ENCODE data around the gene SOX11.

Gene SOX11

DNA sequence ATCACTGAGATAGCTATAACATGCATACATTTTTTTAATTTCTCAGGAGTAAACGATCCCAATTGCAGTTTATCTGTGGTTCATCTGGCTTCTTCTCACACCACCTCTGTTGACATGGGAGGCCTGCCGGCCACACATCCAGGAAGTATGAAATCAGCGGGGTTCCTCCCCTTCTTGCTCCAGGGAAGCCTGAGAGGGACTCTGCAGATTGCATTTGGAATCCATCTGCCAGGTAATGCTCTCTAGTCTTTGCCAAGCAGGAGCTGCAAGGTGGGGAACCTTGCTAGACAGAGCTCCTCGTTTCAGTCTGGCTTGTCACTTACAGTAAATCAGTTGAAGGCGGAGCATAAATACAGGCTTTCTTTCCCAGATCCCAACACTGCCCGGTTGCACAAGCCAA lies 49.9 kb downstream of the SOX11 start:
- TF ChIP-seq, protein P1, sequence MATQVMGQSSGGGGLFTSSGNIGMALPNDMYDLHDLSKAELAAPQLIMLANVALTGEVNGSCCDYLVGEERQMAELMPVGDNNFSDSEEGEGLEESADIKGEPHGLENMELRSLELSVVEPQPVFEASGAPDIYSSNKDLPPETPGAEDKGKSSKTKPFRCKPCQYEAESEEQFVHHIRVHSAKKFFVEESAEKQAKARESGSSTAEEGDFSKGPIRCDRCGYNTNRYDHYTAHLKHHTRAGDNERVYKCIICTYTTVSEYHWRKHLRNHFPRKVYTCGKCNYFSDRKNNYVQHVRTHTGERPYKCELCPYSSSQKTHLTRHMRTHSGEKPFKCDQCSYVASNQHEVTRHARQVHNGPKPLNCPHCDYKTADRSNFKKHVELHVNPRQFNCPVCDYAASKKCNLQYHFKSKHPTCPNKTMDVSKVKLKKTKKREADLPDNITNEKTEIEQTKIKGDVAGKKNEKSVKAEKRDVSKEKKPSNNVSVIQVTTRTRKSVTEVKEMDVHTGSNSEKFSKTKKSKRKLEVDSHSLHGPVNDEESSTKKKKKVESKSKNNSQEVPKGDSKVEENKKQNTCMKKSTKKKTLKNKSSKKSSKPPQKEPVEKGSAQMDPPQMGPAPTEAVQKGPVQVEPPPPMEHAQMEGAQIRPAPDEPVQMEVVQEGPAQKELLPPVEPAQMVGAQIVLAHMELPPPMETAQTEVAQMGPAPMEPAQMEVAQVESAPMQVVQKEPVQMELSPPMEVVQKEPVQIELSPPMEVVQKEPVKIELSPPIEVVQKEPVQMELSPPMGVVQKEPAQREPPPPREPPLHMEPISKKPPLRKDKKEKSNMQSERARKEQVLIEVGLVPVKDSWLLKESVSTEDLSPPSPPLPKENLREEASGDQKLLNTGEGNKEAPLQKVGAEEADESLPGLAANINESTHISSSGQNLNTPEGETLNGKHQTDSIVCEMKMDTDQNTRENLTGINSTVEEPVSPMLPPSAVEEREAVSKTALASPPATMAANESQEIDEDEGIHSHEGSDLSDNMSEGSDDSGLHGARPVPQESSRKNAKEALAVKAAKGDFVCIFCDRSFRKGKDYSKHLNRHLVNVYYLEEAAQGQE (IDR thresholded peaks at IDR 0.05; ENCODE audit: insufficient read depth in 1 of 2, low read depth in 2 of 2, low read length in 2 of 2): no peak
- TF ChIP-seq SIN3A (IDR thresholded peaks at IDR 0.05; ENCODE audit: borderline replicate concordance, insufficient read depth, low read length) (no peak), TAF1 (IDR thresholded peaks at IDR 0.05; ENCODE audit: borderline replicate concordance, insufficient read depth, low read length) (no peak), POLR2AphosphoS5 (IDR thresholded peaks at IDR 0.05; ENCODE audit: low read depth, low read length) (no peak), FOXP2 (optimal IDR thresholded peaks at IDR 0.05; ENCODE audit: borderline replicate concordance, extremely low read depth, extremely low read length, insufficient read depth) (no peak)

DNA sequence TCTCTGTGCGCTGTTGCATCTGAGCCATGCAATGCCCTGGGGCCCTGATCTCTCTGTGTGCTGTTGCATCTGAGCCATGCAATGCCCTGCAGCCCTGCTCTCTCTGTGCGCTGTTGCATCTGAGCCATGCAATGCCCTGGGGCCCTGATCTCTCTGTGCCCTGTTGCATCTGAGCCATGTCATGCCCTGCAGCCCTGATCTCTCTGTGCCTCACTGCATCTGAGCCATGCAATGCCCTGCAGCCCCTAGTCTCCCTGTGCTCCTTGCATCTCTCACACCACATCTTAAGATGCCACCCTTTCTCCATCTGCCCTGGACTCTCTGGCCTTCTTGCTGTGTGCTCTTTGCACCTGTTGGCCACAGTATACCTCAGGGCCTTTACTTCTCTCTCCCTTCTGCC lies 56.2 kb downstream of the SOX11 start:
- TF ChIP-seq SIN3A (IDR thresholded peaks at IDR 0.05; ENCODE audit: borderline replicate concordance, insufficient read depth, low read length) (no peak), POLR2AphosphoS5 (IDR thresholded peaks at IDR 0.05; ENCODE audit: low read depth, low read length) (no peak)
- TF ChIP-seq, protein P1 (IDR thresholded peaks at IDR 0.05; ENCODE audit: insufficient read depth in 1 of 2, low read depth in 2 of 2, low read length in 2 of 2): no peak

DNA sequence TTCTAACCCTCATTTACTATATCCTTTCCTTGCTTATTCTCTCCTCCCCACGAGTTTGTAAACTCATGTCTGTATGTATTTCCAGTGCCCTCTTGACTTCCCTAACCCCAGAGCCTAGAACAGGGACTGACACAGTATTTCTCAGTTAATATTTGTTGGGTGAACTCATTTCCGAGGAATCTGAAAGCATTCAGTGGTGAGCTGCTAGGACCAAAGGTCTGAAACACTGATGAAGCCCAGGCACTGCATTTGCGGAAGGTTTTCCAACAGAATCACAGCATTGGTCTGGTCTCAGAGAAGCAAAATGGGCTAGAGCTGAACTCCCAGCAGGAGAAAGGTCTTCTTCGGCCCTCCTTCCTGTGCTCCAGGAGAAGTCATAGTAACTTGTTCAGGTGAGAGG lies 56.8 kb downstream of the SOX11 start:
- TF ChIP-seq SIN3A (IDR thresholded peaks at IDR 0.05; ENCODE audit: borderline replicate concordance, insufficient read depth, low read length) (no peak), POLR2AphosphoS5 (IDR thresholded peaks at IDR 0.05; ENCODE audit: low read depth, low read length) (no peak), FOXP2 (optimal IDR thresholded peaks at IDR 0.05; ENCODE audit: borderline replicate concordance, extremely low read depth, extremely low read length, insufficient read depth) (no peak), TAF1 (IDR thresholded peaks at IDR 0.05; ENCODE audit: borderline replicate concordance, insufficient read depth, low read length) (no peak)
- TF ChIP-seq, protein P1 (IDR thresholded peaks at IDR 0.05; ENCODE audit: insufficient read depth in 1 of 2, low read depth in 2 of 2, low read length in 2 of 2): no peak

DNA sequence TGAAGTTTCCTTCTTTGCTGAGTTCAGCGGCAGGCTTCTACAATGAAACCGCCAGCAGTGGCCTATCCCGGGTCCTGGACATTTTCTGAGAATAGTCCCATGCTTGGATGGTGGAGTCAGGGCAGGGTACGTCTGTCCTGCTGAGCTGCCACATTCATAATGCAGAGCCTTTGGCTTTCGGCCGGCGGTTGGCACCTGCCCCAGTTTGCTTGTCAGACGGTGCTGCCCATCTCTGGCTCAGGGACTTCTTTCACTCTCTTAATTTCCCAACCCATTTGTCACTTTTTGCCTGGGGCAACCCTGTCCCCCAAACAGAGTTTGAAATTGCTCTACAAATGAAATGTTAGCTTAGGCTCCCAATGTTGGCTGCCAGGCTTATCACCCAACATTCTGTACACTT lies 57.2 kb downstream of the SOX11 start:
- TF ChIP-seq FOXP2 (optimal IDR thresholded peaks at IDR 0.05; ENCODE audit: borderline replicate concordance, extremely low read depth, extremely low read length, insufficient read depth) (no peak), POLR2AphosphoS5 (IDR thresholded peaks at IDR 0.05; ENCODE audit: low read depth, low read length) (no peak)
- TF ChIP-seq, protein P1 (IDR thresholded peaks at IDR 0.05; ENCODE audit: insufficient read depth in 1 of 2, low read depth in 2 of 2, low read length in 2 of 2): no peak
